ENCODE data around the gene MSI2.

MSI2 gene

GRCh38 chr17:57569021-57569420 lies 312.7 kb downstream of the MSI2 start:
- Histone ChIP-seq H3K56ac (ENCODE audit: low read length) (no peak overlapping the region), H3K4me3 (ENCODE audit: low read length) (no peak overlapping the region), H3K18ac (ENCODE audit: low read length) (no peak overlapping the region), H3K27ac (ENCODE audit: low read depth, low read length) (no peak overlapping the region), H3K4me2 (ENCODE audit: low read length) (no peak overlapping the region), H2BK120ac (ENCODE audit: low read depth, low read length) (no peak overlapping the region), H3K79me1 (ENCODE audit: low read length) (no peaks in the 10 kb centered on the region), H4K5ac (ENCODE audit: low read length) (no peak overlapping the region), H2BK5ac (ENCODE audit: low read length) (no peak overlapping the region), H2AK5ac (ENCODE audit: low read length) (no peak overlapping the region), H3K4me1 (ENCODE audit: control insufficient read depth, low read depth, low read length) (peaks cover 14% of the 10 kb centered on the region), H3K79me2 (ENCODE audit: control insufficient read depth, insufficient read depth, low read length) (no peaks in the 10 kb centered on the region), H4K8ac (ENCODE audit: low read depth, low read length) (no peak overlapping the region), H2BK15ac (replicated peaks; ENCODE audit: low read depth) (no peak overlapping the region), H3K9ac (ENCODE audit: low read length) (no peak overlapping the region), H3K4ac (ENCODE audit: low read depth, low read length) (no peak overlapping the region), H3K36me3 (ENCODE audit: control insufficient read depth, insufficient read depth, low read length) (no peaks in the 10 kb centered on the region), H3K27me3 (ENCODE audit: insufficient read depth, low read length, poor library complexity) (no peaks in the 10 kb centered on the region), H3K23ac (ENCODE audit: low read length) (no peak overlapping the region)
- no peak for DNase-seq
- WGBS (ENCODE audit: extremely low coverage, insufficient coverage, low lambda C conversion rate), result no CpG with 5 or more reads among the region's 4 CpGs

- no peak overlapping the region for H3K4me3 ChIP-seq (ENCODE audit: low read length)
- H3K27ac ChIP-seq (ENCODE audit: low read depth, low read length), result no peak overlapping the region
- H4K8ac ChIP-seq (ENCODE audit: low read depth, low read length), result no peak overlapping the region
- H3K27me3 ChIP-seq (ENCODE audit: insufficient read depth, low read length, poor library complexity), result no peaks in the 10 kb centered on the region
- no peak overlapping the region for H3K56ac ChIP-seq (ENCODE audit: low read length)
- H2BK5ac ChIP-seq (ENCODE audit: low read length), result no peak overlapping the region
- no peak overlapping the region for H2BK120ac ChIP-seq (ENCODE audit: low read depth, low read length)
- no peak overlapping the region for H2AK5ac ChIP-seq (ENCODE audit: low read length)
- no peak overlapping the region for H3K9ac ChIP-seq (ENCODE audit: low read length)
- H3K23ac ChIP-seq (ENCODE audit: low read length), result peak overlapping the region; percentile 59
- H3K4ac ChIP-seq (ENCODE audit: low read depth, low read length), result no peak overlapping the region
- H2BK15ac ChIP-seq (replicated peaks; ENCODE audit: low read depth), result no peak overlapping the region
- DNase-seq, result no peak
- H3K36me3 ChIP-seq (ENCODE audit: control insufficient read depth, insufficient read depth, low read length), result no peaks in the 10 kb centered on the region
- H3K4me1 ChIP-seq (ENCODE audit: control insufficient read depth, low read depth, low read length), result peaks cover 14% of the 10 kb centered on the region
- no peaks in the 10 kb centered on the region for H3K79me2 ChIP-seq (ENCODE audit: control insufficient read depth, insufficient read depth, low read length)
- H3K4me2 ChIP-seq (ENCODE audit: low read length), result no peak overlapping the region
- H4K5ac ChIP-seq (ENCODE audit: low read length), result no peak overlapping the region
- H3K18ac ChIP-seq (ENCODE audit: low read length), result no peak overlapping the region
- no peaks in the 10 kb centered on the region for H3K79me1 ChIP-seq (ENCODE audit: low read length)
- WGBS (ENCODE audit: extremely low coverage, insufficient coverage, low lambda C conversion rate), result no CpG with 5 or more reads among the region's 7 CpGs
Measured at GRCh38 chr17:57569853-57570252, 313.5 kb downstream of the MSI2 start.

- H3K23ac ChIP-seq (ENCODE audit: low read length), result no peak overlapping the region
- no peak overlapping the region for H3K4me3 ChIP-seq (ENCODE audit: low read length)
- H3K9ac ChIP-seq (ENCODE audit: low read length), result no peak overlapping the region
- no peak overlapping the region for H2BK5ac ChIP-seq (ENCODE audit: low read length)
- no peaks in the 10 kb centered on the region for H3K27me3 ChIP-seq (ENCODE audit: insufficient read depth, low read length, poor library complexity)
- no peak overlapping the region for H3K4ac ChIP-seq (ENCODE audit: low read depth, low read length)
- no peak overlapping the region for H3K56ac ChIP-seq (ENCODE audit: low read length)
- H4K8ac ChIP-seq (ENCODE audit: low read depth, low read length), result no peak overlapping the region
- no peaks in the 10 kb centered on the region for H3K36me3 ChIP-seq (ENCODE audit: control insufficient read depth, insufficient read depth, low read length)
- H2BK15ac ChIP-seq (replicated peaks; ENCODE audit: low read depth), result no peak overlapping the region
- H3K4me1 ChIP-seq (ENCODE audit: control insufficient read depth, low read depth, low read length), result peaks cover 14% of the 10 kb centered on the region
- no peak for DNase-seq
- H4K5ac ChIP-seq (ENCODE audit: low read length), result no peak overlapping the region
- no peak overlapping the region for H2BK120ac ChIP-seq (ENCODE audit: low read depth, low read length)
- no CpG with 5 or more reads among the region's 10 CpGs for WGBS (ENCODE audit: extremely low coverage, insufficient coverage, low lambda C conversion rate)
- H3K79me2 ChIP-seq (ENCODE audit: control insufficient read depth, insufficient read depth, low read length), result no peaks in the 10 kb centered on the region
- no peaks in the 10 kb centered on the region for H3K79me1 ChIP-seq (ENCODE audit: low read length)
- no peak overlapping the region for H3K18ac ChIP-seq (ENCODE audit: low read length)
- H3K4me2 ChIP-seq (ENCODE audit: low read length), result no peak overlapping the region
- no peak overlapping the region for H3K27ac ChIP-seq (ENCODE audit: low read depth, low read length)
- H2AK5ac ChIP-seq (ENCODE audit: low read length), result no peak overlapping the region
Measured at GRCh38 chr17:57570724-57571344, 314.5 kb downstream of the MSI2 start.

- Histone ChIP-seq H3K4me2 (ENCODE audit: low read length) (no peak overlapping the region), H3K18ac (ENCODE audit: low read length) (no peak overlapping the region), H3K36me3 (ENCODE audit: control insufficient read depth, insufficient read depth, low read length) (no peaks in the 10 kb centered on the region), H4K8ac (ENCODE audit: low read depth, low read length) (no peak overlapping the region), H4K5ac (ENCODE audit: low read length) (no peak overlapping the region), H2BK120ac (ENCODE audit: low read depth, low read length) (no peak overlapping the region), H3K4me3 (ENCODE audit: low read length) (no peak overlapping the region), H3K4me1 (ENCODE audit: control insufficient read depth, low read depth, low read length) (peaks cover 14% of the 10 kb centered on the region), H3K27ac (ENCODE audit: low read depth, low read length) (no peak overlapping the region), H2AK5ac (ENCODE audit: low read length) (no peak overlapping the region), H2BK5ac (ENCODE audit: low read length) (no peak overlapping the region), H3K56ac (ENCODE audit: low read length) (no peak overlapping the region), H3K79me1 (ENCODE audit: low read length) (no peaks in the 10 kb centered on the region), H2BK15ac (replicated peaks; ENCODE audit: low read depth) (no peak overlapping the region), H3K9ac (ENCODE audit: low read length) (no peak overlapping the region), H3K79me2 (ENCODE audit: control insufficient read depth, insufficient read depth, low read length) (no peaks in the 10 kb centered on the region), H3K27me3 (ENCODE audit: insufficient read depth, low read length, poor library complexity) (no peaks in the 10 kb centered on the region), H3K23ac (ENCODE audit: low read length) (no peak overlapping the region), H3K4ac (ENCODE audit: low read depth, low read length) (no peak overlapping the region)
- WGBS (ENCODE audit: extremely low coverage, insufficient coverage, low lambda C conversion rate), result no CpG with 5 or more reads among the region's 6 CpGs
- DNase-seq, result no peak
Measured at GRCh38 chr17:57572062-57572461, 315.7 kb downstream of the MSI2 start.

GRCh38 chr17:57572600-57572999 lies 316.3 kb downstream of the MSI2 start:
- Histone ChIP-seq H3K79me2 (ENCODE audit: control insufficient read depth, insufficient read depth, low read length) (no peaks in the 10 kb centered on the region), H4K8ac (ENCODE audit: low read depth, low read length) (no peak overlapping the region), H3K4me1 (ENCODE audit: control insufficient read depth, low read depth, low read length) (peaks cover 14% of the 10 kb centered on the region), H2BK5ac (ENCODE audit: low read length) (no peak overlapping the region), H3K56ac (ENCODE audit: low read length) (no peak overlapping the region), H2AK5ac (ENCODE audit: low read length) (no peak overlapping the region), H2BK120ac (ENCODE audit: low read depth, low read length) (no peak overlapping the region), H4K5ac (ENCODE audit: low read length) (no peak overlapping the region), H3K9ac (ENCODE audit: low read length) (no peak overlapping the region), H3K23ac (ENCODE audit: low read length) (no peak overlapping the region), H3K4me3 (ENCODE audit: low read length) (no peak overlapping the region), H3K4ac (ENCODE audit: low read depth, low read length) (no peak overlapping the region), H3K4me2 (ENCODE audit: low read length) (no peak overlapping the region), H3K36me3 (ENCODE audit: control insufficient read depth, insufficient read depth, low read length) (no peaks in the 10 kb centered on the region), H3K79me1 (ENCODE audit: low read length) (no peaks in the 10 kb centered on the region), H2BK15ac (replicated peaks; ENCODE audit: low read depth) (no peak overlapping the region), H3K27me3 (ENCODE audit: insufficient read depth, low read length, poor library complexity) (no peaks in the 10 kb centered on the region), H3K27ac (ENCODE audit: low read depth, low read length) (no peak overlapping the region), H3K18ac (ENCODE audit: low read length) (no peak overlapping the region)
- WGBS (ENCODE audit: extremely low coverage, insufficient coverage, low lambda C conversion rate), result no CpG with 5 or more reads among the region's 13 CpGs
- DNase-seq, result no peak

GRCh38 chr17:57574040-57574513 lies 317.8 kb downstream of the MSI2 start:
- Histone ChIP-seq H4K5ac (ENCODE audit: low read length) (no peak overlapping the region), H3K9ac (ENCODE audit: low read length) (no peak overlapping the region), H3K4me1 (ENCODE audit: control insufficient read depth, low read depth, low read length) (peaks cover 12% of the 10 kb centered on the region), H2BK15ac (replicated peaks; ENCODE audit: low read depth) (no peak overlapping the region), H2AK5ac (ENCODE audit: low read length) (no peak overlapping the region), H3K18ac (ENCODE audit: low read length) (no peak overlapping the region), H2BK5ac (ENCODE audit: low read length) (no peak overlapping the region), H3K79me1 (ENCODE audit: low read length) (no peaks in the 10 kb centered on the region), H3K56ac (ENCODE audit: low read length) (no peak overlapping the region), H3K27ac (ENCODE audit: low read depth, low read length) (no peak overlapping the region), H2BK120ac (ENCODE audit: low read depth, low read length) (no peak overlapping the region), H3K27me3 (ENCODE audit: insufficient read depth, low read length, poor library complexity) (no peaks in the 10 kb centered on the region), H3K4ac (ENCODE audit: low read depth, low read length) (no peak overlapping the region), H3K4me2 (ENCODE audit: low read length) (no peak overlapping the region), H3K79me2 (ENCODE audit: control insufficient read depth, insufficient read depth, low read length) (no peaks in the 10 kb centered on the region), H3K4me3 (ENCODE audit: low read length) (no peak overlapping the region), H4K8ac (ENCODE audit: low read depth, low read length) (no peak overlapping the region), H3K23ac (ENCODE audit: low read length) (no peak overlapping the region), H3K36me3 (ENCODE audit: control insufficient read depth, insufficient read depth, low read length) (no peaks in the 10 kb centered on the region)
- DNase-seq, result no peak
- no CpG with 5 or more reads among the region's 4 CpGs for WGBS (ENCODE audit: extremely low coverage, insufficient coverage, low lambda C conversion rate)
